Measurements from ENCODE around the gene TPBG.

DNA sequence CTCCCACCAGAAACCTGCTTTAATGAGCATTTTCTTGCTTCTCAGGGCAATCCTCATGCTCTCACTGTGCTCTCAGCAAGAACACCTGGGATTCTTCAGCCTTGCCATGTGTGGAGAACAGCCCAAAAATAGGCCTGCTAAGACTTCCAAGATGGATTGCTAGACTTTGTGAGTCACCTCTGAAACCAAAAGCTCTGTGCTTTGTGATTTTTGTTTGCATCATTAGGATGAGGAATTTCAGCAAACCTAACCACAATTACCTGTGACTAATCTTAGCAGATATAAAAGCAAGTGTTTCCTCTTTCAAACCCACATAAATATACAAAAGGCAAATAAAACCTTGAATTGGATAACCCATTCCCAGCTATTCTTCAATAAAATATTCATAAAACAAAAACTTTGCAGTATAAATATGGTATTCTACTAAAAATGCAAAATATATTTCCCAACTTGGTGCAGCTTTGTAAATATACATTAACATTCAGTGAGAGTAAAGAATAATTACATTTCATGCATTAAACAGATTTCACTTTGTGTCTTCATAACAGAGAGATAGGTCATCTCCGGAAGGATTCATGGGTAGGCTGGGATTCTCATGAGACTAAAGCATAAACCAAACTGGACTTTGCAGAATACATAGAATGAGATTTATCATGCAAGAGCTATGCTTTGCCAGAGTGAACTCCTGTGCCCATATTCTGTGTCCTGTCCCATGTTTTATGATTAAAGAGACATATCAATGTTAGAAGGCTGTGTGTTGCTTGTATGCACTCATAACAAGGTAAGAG, 33.5 kb downstream of the TPBG start:
- TF ChIP-seq EZH2 (IDR thresholded peaks at IDR 0.05; ENCODE audit: insufficient read depth, poor library complexity, severe bottlenecking), result no peak
- 0 out of 2 replicates have a peak, but pooled peaks have one; percentile 63 for TF ChIP-seq EZH2phosphoT487 (IDR thresholded peaks at IDR 0.05; ENCODE audit: insufficient read depth, low read depth)

Measured in GM23248 (cell line).